ENCODE measurements around the gene MKLN1.

DNA sequence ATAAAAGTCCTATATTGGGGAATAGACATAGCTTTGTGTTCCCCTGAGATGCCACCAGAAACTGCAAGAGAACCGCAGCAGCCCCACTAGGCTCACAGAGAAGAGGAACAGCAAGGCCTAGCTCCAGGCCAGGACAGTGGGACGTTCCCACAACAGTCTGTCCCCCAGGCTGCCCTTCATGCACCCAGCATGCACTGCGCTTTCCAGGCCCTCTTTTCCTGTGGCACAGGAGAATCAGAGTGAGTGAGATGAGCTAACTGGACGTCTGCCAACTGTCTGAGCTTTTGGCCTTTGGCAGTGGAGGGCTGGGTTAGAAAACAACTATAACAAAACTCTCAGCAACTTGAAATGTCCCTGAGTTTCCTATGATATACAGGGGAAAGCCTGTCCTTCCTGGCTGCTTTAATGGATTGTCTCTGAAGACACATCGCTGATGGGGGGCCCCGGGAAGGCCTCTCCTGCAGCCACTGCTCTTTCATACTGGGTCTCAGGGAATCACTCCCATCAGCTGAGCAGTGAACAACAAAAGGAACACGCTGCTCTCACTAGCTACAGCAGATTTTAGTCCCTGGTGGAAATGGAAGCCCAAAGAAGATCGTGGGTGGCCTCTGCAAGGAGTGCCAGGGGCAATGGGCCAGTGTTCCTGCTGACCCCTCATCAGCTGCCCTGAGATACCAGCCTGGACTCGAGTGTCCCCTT lies 175.3 kb downstream of the MKLN1 start:
- no peak for TF ChIP-seq RAD21 (IDR thresholded peaks at IDR 0.05; ENCODE audit: insufficient read depth, low read depth, low read length)
- TF ChIP-seq CTCF (IDR thresholded peaks at IDR 0.05 in 2 of 3, conservative IDR thresholded peaks at IDR 0.05 in 1 of 3; ENCODE audit: control insufficient read depth in 2 of 3, extremely low read depth in 1 of 3, insufficient read depth in 1 of 3, low read depth in 3 of 3, low read length in 3 of 3), result no peak
- TF ChIP-seq MYC (IDR thresholded peaks at IDR 0.05; ENCODE audit: insufficient read depth, insufficient read length, insufficient replicate concordance, low read length, severe bottlenecking), result no peak
- TF ChIP-seq CHD2 (IDR thresholded peaks at IDR 0.05; ENCODE audit: borderline replicate concordance, low read depth, low read length), result no peak
- TF ChIP-seq BHLHE40 (IDR thresholded peaks at IDR 0.05; ENCODE audit: borderline replicate concordance in 1 of 2, low read depth in 2 of 2, low read length in 1 of 2), result no peak
- TF ChIP-seq GABPA (IDR thresholded peaks at IDR 0.05; ENCODE audit: low read depth), result no peak

All from GM12878 (cell line).